ENCODE data around the gene ITIH1. TPM values are rescaled to one million over a fixed set of nuclear protein-coding genes. Genes with fewer than 3 reads are reported as not detected.
A peak's percentile ranks its signal among the peaks of the same experiment; 100 is the strongest.

Gene ITIH1
- total RNA-seq, 1 experiment from 2014 or later, result not detected

- POLR2A ChIA-PET (ENCODE audit: unreplicated experiment), result interaction anchor here (0.5 to 0.7 kb wide), 2 partner anchors 101 to 224 kb away, joined by 3 to 17 read pairs; no protein-coding TSS in a partner anchor
- CTCF ChIA-PET, result interaction anchor here (0.6 kb wide), 1 partner anchor 55 kb away, joined by 3 read pairs; no protein-coding TSS in a partner anchor
- BruUV-seq (replicated peaks), result no TSS peak
- Histone ChIP-seq H3K79me2 (ENCODE audit: low read depth) (peaks cover 20% of the 10 kb centered on the region), H3K36me3 (ENCODE audit: low read depth) (peaks cover 5% of the 10 kb centered on the region; the same call in 1 of the 2 replicates), H3K27ac (no peak overlapping the region), H3K4me2 (peak overlapping the region; percentile 78), H3K9me2 (ENCODE audit: insufficient read depth) (no peaks in the 10 kb centered on the region), H3K27me3 (ENCODE audit: insufficient read depth, low read depth) (no peaks in the 10 kb centered on the region), H2AFZ (peak overlapping the region; percentile 97), H4K20me1 (ENCODE audit: insufficient read depth) (no peaks in the 10 kb centered on the region), H3K4me1 (replicated peaks; ENCODE audit: insufficient read depth) (peaks cover 9% of the 10 kb centered on the region; the same call in 1 of the 2 replicates), H3K4me3 (peak overlapping the region; percentile 94; the same call in 1 of the 2 replicates), H3F3A (ENCODE audit: insufficient read depth, low read depth) (no peaks in the 10 kb centered on the region), H3K9me3 (ENCODE audit: insufficient read depth, low read depth) (no peaks in the 10 kb centered on the region)
- TF ChIP-seq CTCF (conservative IDR thresholded peaks at IDR 0.05) (no peak), EZH2 (IDR thresholded peaks at IDR 0.05; ENCODE audit: low read depth) (no peak)
- intact Hi-C loops (cut with micrococcal nuclease; ENCODE audit: unreplicated experiment), result no loop called here
- DNase-seq, result no peak
Observed at GRCh38 chr3:52771702-52772101, 5.7 kb upstream of the ITIH1 start.

GRCh38 chr3:52773361-52774065 lies 3.9 kb upstream of the ITIH1 start:
- CTCF ChIA-PET, result no interaction called here
- no peaks in the 10 kb centered on the region for H3K36me3 ChIP-seq (ENCODE audit: low read depth)
- no peak overlapping the region for H2AFZ ChIP-seq
- POLR2A ChIA-PET (ENCODE audit: unreplicated experiment), result interaction anchor here (0.6 kb wide), 1 partner anchor 8 kb away, joined by 5 read pairs; no protein-coding TSS in a partner anchor
- no peaks in the 10 kb centered on the region for H3K9me3 ChIP-seq (ENCODE audit: insufficient read depth, low read depth)
- no peak for DNase-seq
- intact Hi-C loops (cut with micrococcal nuclease; ENCODE audit: unreplicated experiment), result no loop called here
- H3K4me2 ChIP-seq, result no peak overlapping the region
- no peaks in the 10 kb centered on the region for H3F3A ChIP-seq (ENCODE audit: insufficient read depth, low read depth)
- BruUV-seq (replicated peaks), result no TSS peak
- no peaks in the 10 kb centered on the region for H4K20me1 ChIP-seq (ENCODE audit: insufficient read depth)
- H3K9me2 ChIP-seq (ENCODE audit: insufficient read depth), result no peaks in the 10 kb centered on the region
- H3K27ac ChIP-seq, result no peak overlapping the region
- H3K4me3 ChIP-seq, result no peak overlapping the region
- H3K79me2 ChIP-seq (ENCODE audit: low read depth), result peaks cover 16% of the 10 kb centered on the region
- H3K4me1 ChIP-seq (replicated peaks; ENCODE audit: insufficient read depth), result peaks cover 9% of the 10 kb centered on the region; the same call in 1 of the 2 replicates
- H3K27me3 ChIP-seq (ENCODE audit: insufficient read depth, low read depth), result no peaks in the 10 kb centered on the region
- TF ChIP-seq CTCF (conservative IDR thresholded peaks at IDR 0.05) (no peak), EZH2 (IDR thresholded peaks at IDR 0.05; ENCODE audit: low read depth) (no peak)

- CTCF ChIA-PET, result no interaction called here
Observed at GRCh38 chr3:52774066-52774713, 3.2 kb upstream of the ITIH1 start.

More at GRCh38 chr3:52774066-52774713, 3.2 kb upstream of the ITIH1 start:
- no peaks in the 10 kb centered on the region for H3F3A ChIP-seq (ENCODE audit: insufficient read depth, low read depth)
- peaks cover 9% of the 10 kb centered on the region; the same call in 1 of the 2 replicates for H3K4me1 ChIP-seq (replicated peaks; ENCODE audit: insufficient read depth)
- peaks cover 9% of the 10 kb centered on the region for H3K79me2 ChIP-seq (ENCODE audit: low read depth)
- no peaks in the 10 kb centered on the region for H3K36me3 ChIP-seq (ENCODE audit: low read depth)
- no peaks in the 10 kb centered on the region for H3K27me3 ChIP-seq (ENCODE audit: insufficient read depth, low read depth)
- H3K9me2 ChIP-seq (ENCODE audit: insufficient read depth), result no peaks in the 10 kb centered on the region
- POLR2A ChIA-PET (ENCODE audit: unreplicated experiment), result no interaction called here
- intact Hi-C loops (cut with micrococcal nuclease; ENCODE audit: unreplicated experiment), result no loop called here
- H3K4me3 ChIP-seq, result no peak overlapping the region
- no peaks in the 10 kb centered on the region for H4K20me1 ChIP-seq (ENCODE audit: insufficient read depth)
- TF ChIP-seq CTCF (conservative IDR thresholded peaks at IDR 0.05) (no peak), EZH2 (IDR thresholded peaks at IDR 0.05; ENCODE audit: low read depth) (no peak)
- H3K9me3 ChIP-seq (ENCODE audit: insufficient read depth, low read depth), result no peaks in the 10 kb centered on the region
- DNase-seq, result no peak
- H3K27ac ChIP-seq, result no peak overlapping the region
- BruUV-seq (replicated peaks), result no TSS peak
- no peak overlapping the region for H2AFZ ChIP-seq
- H3K4me2 ChIP-seq, result no peak overlapping the region
